ENCODE measurements around the gene ST6GALNAC2. TPM values are rescaled to one million over a fixed set of nuclear protein-coding genes. Genes with fewer than 3 reads are reported as not detected.

The ST6GALNAC2 gene
- total RNA-seq, result 4.5 and 5.1 TPM in 2 replicates
- long read RNA-seq, partial matches to known transcripts, result 1 of 3 reads
- long read RNA-seq, other reads (novel, unspliced or antisense), result 2 of 3 reads

DNA sequence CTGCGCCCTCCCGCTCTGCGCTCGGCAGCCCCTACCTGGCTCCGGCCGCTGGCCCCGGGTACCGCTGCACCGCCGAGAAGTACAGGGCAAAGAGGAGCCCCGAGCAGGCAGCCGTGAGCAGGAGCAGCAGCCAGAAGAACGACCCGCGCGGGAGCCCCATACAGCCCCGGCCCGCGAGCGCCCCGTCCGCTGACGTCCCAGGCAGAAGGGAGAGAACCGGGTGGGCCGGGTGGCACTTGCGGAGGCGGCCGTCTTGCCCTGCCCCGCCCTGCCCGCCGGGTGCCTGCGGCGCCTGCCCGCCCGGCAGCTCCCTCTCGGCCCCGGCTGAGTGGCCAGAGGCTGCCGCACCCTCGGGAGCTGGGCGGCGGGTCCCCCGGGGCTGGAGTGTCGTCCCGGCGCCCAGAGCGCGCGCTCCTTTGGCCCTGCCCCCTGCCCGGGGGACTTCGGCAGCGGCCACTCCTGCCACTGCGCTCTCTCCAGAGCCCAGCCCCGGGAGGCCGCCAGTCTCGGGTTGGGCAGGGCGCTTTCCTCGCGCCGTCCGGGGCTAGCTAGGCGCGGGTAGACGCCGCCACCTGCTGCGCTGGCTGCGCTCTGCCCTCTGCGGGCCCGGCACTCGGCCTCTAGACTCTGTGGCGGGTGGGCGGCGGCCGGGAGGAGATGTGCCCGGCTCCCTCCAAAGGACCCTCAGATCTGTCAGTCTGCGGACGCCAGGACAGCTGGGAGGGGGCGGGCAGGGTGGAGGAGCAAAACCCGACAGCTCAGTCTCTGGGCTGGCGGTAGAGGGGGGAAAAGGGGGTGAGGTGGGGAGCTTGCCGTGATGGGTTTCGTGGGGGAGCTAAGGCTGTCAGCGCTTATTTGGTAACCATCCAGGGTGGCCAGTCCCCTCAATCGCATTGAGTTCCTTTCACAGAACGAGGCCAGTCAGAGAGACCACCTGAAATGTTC, at the start of gene ST6GALNAC2:
TSS of gene ST6GALNAC2 (minus strand) at position 212 of the 945 bp plus-strand sequence. CDS start at position 160, 52 bp downstream.
- Mint-ChIP-seq H3K4me3 (peak within 1 kb of the TSS; percentile 78), H3K27me3 (ENCODE audit: low read depth) (peaks cover 68% of the 10 kb centered on the region), H3K9me3 (no peaks in the 10 kb centered on the region), H3K36me3 (ENCODE audit: low read depth) (no peaks in the 10 kb centered on the region), H3K4me1 (peaks cover 40% of the 10 kb centered on the region), H3K27ac (ENCODE audit: unreplicated experiment) (no peak within 1 kb of the TSS)
- TF ChIP-seq, protein P1, sequence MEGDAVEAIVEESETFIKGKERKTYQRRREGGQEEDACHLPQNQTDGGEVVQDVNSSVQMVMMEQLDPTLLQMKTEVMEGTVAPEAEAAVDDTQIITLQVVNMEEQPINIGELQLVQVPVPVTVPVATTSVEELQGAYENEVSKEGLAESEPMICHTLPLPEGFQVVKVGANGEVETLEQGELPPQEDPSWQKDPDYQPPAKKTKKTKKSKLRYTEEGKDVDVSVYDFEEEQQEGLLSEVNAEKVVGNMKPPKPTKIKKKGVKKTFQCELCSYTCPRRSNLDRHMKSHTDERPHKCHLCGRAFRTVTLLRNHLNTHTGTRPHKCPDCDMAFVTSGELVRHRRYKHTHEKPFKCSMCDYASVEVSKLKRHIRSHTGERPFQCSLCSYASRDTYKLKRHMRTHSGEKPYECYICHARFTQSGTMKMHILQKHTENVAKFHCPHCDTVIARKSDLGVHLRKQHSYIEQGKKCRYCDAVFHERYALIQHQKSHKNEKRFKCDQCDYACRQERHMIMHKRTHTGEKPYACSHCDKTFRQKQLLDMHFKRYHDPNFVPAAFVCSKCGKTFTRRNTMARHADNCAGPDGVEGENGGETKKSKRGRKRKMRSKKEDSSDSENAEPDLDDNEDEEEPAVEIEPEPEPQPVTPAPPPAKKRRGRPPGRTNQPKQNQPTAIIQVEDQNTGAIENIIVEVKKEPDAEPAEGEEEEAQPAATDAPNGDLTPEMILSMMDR (conservative IDR thresholded peaks at IDR 0.05), result peak; percentile 44
- DNase-seq (ENCODE audit: low read depth, low spot score), result peak; percentile 35

DNA sequence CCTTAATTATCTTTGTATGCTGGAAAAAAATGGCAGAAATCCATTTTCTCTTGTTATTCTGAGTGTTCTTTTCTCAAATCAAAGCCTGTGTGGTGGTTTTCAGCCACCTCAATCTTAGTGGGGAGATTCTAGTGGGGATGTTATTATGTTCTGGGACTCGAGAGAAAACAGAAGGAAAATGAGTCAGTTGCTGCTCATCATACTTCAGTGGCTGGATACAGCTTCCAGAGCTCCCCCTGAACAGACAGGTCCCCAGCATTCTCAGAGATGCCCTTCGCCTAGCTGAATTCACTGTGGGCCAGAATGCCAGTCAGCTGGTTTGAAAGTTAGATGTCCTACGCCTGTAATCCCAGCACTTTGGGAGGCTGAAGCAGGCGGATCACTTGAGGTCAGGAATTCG, 49.4 kb upstream of the ST6GALNAC2 start:
- Mint-ChIP-seq H3K9me3 (no peaks in the 10 kb centered on the region), H3K4me1 (peaks cover 65% of the 10 kb centered on the region), H3K36me3 (ENCODE audit: low read depth) (no peaks in the 10 kb centered on the region), H3K4me3 (no peak overlapping the region), H3K27me3 (ENCODE audit: low read depth) (no peaks in the 10 kb centered on the region), H3K27ac (ENCODE audit: unreplicated experiment) (no peak overlapping the region)
- DNase-seq (ENCODE audit: low read depth, low spot score), result no peak
- TF ChIP-seq, protein P1 (conservative IDR thresholded peaks at IDR 0.05), result no peak

DNA sequence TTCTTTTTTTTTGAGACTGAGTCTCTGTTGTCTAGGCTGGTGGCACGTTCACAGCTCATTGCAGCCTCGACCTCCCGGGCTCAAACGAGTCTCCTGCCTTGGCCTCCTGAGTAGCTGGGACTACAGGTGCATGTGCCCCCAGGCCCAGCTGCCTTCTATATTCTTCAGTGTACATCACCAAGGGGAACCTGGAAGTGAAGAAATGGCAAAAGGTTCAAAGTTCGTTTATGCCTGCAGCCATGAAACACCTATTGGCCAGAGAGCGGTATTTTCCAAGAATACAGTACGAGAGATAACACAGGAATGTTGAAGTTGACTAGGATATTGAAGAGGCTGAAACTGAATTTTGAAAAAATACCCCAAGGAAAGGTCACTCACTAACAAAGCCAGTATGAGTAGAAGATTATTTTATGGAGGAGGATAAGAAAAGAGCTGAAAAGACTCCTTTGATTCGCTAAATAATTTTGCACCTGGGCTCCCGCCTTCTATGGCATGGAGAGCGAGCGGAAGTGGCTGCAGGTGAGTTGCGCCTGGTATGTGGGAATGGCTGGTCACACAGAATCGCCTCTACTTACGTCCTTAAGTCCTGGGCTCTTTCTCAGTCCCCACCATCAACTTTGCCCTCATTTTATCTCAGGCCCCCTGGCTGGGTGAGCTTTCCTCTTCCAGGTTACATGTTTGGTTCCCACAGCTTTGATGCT, 48.1 kb upstream of the ST6GALNAC2 start:
- Mint-ChIP-seq H3K4me1 (peaks cover 70% of the 10 kb centered on the region), H3K4me3 (no peak overlapping the region), H3K27ac (ENCODE audit: unreplicated experiment) (no peak overlapping the region), H3K36me3 (ENCODE audit: low read depth) (no peaks in the 10 kb centered on the region), H3K27me3 (ENCODE audit: low read depth) (no peaks in the 10 kb centered on the region), H3K9me3 (no peaks in the 10 kb centered on the region)
- no peak for DNase-seq (ENCODE audit: low read depth, low spot score)
- TF ChIP-seq, protein P1 (conservative IDR thresholded peaks at IDR 0.05), result no peak

DNA sequence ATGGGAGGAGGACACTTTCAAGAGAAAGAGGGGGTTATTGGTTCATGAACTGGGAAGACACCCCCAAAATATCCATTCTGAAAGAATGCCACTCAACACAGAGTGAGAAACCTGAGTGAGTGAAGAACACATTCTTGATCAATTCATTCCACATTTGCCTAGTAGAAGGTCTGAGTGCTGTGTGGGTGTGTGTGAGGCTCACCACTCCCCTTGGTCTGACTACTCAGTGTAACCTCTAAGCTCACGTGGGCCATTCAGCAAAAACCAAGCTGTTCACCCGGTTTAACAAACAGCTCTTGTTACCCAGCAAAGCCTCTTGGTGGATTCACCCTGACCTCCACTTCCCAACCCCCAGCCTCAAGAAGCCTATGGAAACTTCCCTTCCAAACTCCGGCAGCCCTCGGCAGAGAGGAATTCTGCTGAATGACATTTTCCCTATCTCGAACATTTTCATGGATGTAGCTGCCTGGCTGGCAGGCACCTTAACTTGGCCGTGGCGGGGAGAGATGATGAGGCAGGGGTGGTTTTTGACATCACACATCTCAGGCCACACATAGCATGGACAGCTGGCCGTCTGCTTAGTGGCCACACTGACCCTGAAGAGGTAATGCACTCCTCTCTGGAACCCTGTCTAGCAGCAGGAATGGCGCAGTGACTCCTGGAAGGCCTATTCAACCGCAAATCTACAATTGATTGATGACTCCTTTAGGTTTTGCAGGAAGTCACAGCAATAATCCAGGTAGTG, 46.3 kb upstream of the ST6GALNAC2 start:
- DNase-seq (ENCODE audit: low read depth, low spot score), result no peak
- peaks cover 56% of the 10 kb centered on the region for H3K4me1 Mint-ChIP-seq
- no peaks in the 10 kb centered on the region for H3K27me3 Mint-ChIP-seq (ENCODE audit: low read depth)
- no peaks in the 10 kb centered on the region for H3K36me3 Mint-ChIP-seq (ENCODE audit: low read depth)
- TF ChIP-seq, protein P1 (conservative IDR thresholded peaks at IDR 0.05), result no peak
- no peaks in the 10 kb centered on the region for H3K9me3 Mint-ChIP-seq
- H3K4me3 Mint-ChIP-seq, result peak overlapping the region; percentile 62
- H3K27ac Mint-ChIP-seq (ENCODE audit: unreplicated experiment), result peak overlapping the region; percentile 82

DNA sequence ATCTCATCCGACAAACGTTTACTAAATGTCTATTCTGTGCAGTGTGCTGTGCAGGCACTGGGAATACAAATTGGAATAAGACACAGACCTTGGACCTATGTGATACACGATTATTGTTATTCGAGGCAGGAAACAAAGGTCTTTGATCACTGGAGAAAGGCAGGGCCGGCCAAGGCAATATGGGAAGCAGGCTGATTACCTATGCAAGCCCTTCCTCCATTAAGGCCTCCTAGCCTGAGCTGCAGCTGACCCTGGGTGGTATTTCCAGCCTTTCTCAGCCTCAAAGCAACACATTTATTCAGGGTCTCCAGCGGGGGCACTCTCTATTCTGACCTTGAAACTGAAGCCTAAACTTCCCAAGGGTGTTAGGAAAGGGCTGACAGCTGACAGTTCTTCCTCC, 44.5 kb upstream of the ST6GALNAC2 start:
- H3K4me1 Mint-ChIP-seq, result peaks cover 41% of the 10 kb centered on the region
- H3K27ac Mint-ChIP-seq (ENCODE audit: unreplicated experiment), result no peak overlapping the region
- no peaks in the 10 kb centered on the region for H3K36me3 Mint-ChIP-seq (ENCODE audit: low read depth)
- no peak overlapping the region for H3K4me3 Mint-ChIP-seq
- TF ChIP-seq, protein P1 (conservative IDR thresholded peaks at IDR 0.05), result no peak
- DNase-seq (ENCODE audit: low read depth, low spot score), result no peak
- no peaks in the 10 kb centered on the region for H3K27me3 Mint-ChIP-seq (ENCODE audit: low read depth)
- no peaks in the 10 kb centered on the region for H3K9me3 Mint-ChIP-seq

Data from neural crest cell (in vitro differentiated cells).